K562 (cell line): ENCODE results near the gene NCOA6. TPM values are rescaled to one million over a fixed set of nuclear protein-coding genes. Genes with fewer than 3 reads are reported as not detected.

ENCODE experiments used
- ARID2 ChIP-seq: fragments of 450-650 bp; IDR thresholded peaks from 2 replicates; pipeline ENCODE4 v1.6.1; 2017; ENCODE audit warnings: antibody characterized with exemption, mild to moderate bottlenecking
- GATAD2B ChIP-seq: fragments of 450-650 bp; IDR thresholded peaks from 2 replicates; pipeline ENCODE4 v1.6.1; 2017; ENCODE audit warnings: mild to moderate bottlenecking, borderline replicate concordance
- KDM1A ChIP-seq, 2 experiments: fragments of 450-650 bp; IDR thresholded peaks; 2 replicates each; pipeline ENCODE4 v1.6.1; 2016; ENCODE audit warnings: mild to moderate bottlenecking in 2 of 2
- NCOA2 ChIP-seq, 2 experiments: fragments of 450-650 bp; IDR thresholded peaks; 2 replicates each; pipeline ENCODE4 v1.6.1; 2018; ENCODE audit warnings: mild to moderate bottlenecking in 2 of 2, moderate library complexity in 1 of 2; ENCODE audit not compliant: partially characterized antibody in 2 of 2
- RBM25 ChIP-seq: fragments of 200-400 bp; formaldehyde crosslinking; IDR thresholded peaks from 2 replicates; pipeline ENCODE4 v1.6.1; 2018; ENCODE audit warnings: low read length, low read depth, moderate library complexity; ENCODE audit not compliant: severe bottlenecking
- SRSF1 ChIP-seq: fragments of 200-400 bp; formaldehyde crosslinking; IDR thresholded peaks from 2 replicates; pipeline ENCODE4 v1.6.1; 2017; ENCODE audit warnings: mild to moderate bottlenecking, low read depth, low read length, moderate library complexity
- TAF9B ChIP-seq: fragments of 450-650 bp; IDR thresholded peaks from 2 replicates; pipeline ENCODE4 v1.6.1; 2018; ENCODE audit warnings: mild to moderate bottlenecking; ENCODE audit not compliant: partially characterized antibody
- ZBTB34 ChIP-seq: fragments of 250-450 bp; sonication (Bioruptor Pico); IDR thresholded peaks from 2 replicates; pipeline ENCODE4 v1.8.0; 2021; ENCODE audit warnings: mild to moderate bottlenecking, moderate library complexity
- ZNF232 ChIP-seq: sonication (generic); formaldehyde crosslinking; IDR thresholded peaks from 2 replicates; pipeline ENCODE4 v1.8.0; 2022; ENCODE audit warnings: mild to moderate bottlenecking, missing genetic modification reagents
- polyA plus RNA-seq, 8 experiments: library from polyadenylated mRNA; depleted of rRNA in 4 of 8; stranded (reverse) in 5 of 8; unstranded in 3 of 8; fragments of >200 nt; fragmentation: Nextera tagmentation in 2 of 8; fragmentation: Illumina TruSeq in 1 of 8; extraction: Ambion mirVana in 2 of 8; extraction: Trizol in 1 of 8; gene quantifications; 2 replicates each; pipeline versions ENCODE4 v1.2.1 to v1.2.3, GENCODE V29; 2011 to 2014; ENCODE audit warnings: inconsistent platforms in 1 of 8, missing spikeins in 1 of 8
- total RNA-seq, 7 experiments: library from RNA; depleted of rRNA in 6 of 7; stranded (reverse); fragments of >200 nt in 6 of 7; fragmentation: Illumina TruSeq in 2 of 7; extraction: Trizol in 2 of 7; gene quantifications; 2 replicates each; pipeline versions ENCODE4 v1.2.1 to v1.2.3, GENCODE V29; 2011 to 2021; ENCODE audit warnings: low replicate concordance in 1 of 7
- TF ChIP-seq, protein P1 (sequence below): fragments of 450-650 bp; IDR thresholded peaks from 2 replicates; pipeline ENCODE4 v1.6.1; 2016; ENCODE audit warnings: mild to moderate bottlenecking, moderate library complexity

Gene NCOA6
- total and polyA plus RNA-seq, 9 of the 15 experiments (the other 6 are each of a cell fraction or from before 2014, with no cell fraction given), result 6.1 to 25.0 (median 9.5) TPM

DNA sequence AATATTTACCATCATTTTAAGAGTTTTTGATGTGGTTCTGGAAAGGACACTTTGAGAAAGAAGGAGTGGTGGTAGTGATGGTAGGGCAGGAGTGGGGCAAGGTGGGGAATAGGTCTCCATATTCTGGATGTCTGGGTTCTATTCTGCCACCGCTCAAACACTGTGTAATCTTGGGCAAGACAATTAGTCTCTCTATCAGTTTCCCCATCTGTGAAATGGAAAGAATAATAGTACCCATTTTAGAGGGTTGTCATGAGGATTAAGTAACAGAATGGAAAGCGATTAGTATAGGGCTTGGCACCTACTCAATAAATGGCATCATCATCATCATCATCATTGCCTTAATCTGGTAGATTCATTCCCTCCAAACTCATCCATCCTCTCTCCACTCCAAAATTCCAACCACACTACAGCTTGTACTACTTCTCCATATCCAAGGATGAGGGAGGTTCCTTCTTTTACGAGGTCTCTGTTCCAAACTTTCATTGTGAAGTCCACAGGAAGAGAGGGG, 48.2 kb upstream of the NCOA6 start (continued):
- TF ChIP-seq, protein P1, sequence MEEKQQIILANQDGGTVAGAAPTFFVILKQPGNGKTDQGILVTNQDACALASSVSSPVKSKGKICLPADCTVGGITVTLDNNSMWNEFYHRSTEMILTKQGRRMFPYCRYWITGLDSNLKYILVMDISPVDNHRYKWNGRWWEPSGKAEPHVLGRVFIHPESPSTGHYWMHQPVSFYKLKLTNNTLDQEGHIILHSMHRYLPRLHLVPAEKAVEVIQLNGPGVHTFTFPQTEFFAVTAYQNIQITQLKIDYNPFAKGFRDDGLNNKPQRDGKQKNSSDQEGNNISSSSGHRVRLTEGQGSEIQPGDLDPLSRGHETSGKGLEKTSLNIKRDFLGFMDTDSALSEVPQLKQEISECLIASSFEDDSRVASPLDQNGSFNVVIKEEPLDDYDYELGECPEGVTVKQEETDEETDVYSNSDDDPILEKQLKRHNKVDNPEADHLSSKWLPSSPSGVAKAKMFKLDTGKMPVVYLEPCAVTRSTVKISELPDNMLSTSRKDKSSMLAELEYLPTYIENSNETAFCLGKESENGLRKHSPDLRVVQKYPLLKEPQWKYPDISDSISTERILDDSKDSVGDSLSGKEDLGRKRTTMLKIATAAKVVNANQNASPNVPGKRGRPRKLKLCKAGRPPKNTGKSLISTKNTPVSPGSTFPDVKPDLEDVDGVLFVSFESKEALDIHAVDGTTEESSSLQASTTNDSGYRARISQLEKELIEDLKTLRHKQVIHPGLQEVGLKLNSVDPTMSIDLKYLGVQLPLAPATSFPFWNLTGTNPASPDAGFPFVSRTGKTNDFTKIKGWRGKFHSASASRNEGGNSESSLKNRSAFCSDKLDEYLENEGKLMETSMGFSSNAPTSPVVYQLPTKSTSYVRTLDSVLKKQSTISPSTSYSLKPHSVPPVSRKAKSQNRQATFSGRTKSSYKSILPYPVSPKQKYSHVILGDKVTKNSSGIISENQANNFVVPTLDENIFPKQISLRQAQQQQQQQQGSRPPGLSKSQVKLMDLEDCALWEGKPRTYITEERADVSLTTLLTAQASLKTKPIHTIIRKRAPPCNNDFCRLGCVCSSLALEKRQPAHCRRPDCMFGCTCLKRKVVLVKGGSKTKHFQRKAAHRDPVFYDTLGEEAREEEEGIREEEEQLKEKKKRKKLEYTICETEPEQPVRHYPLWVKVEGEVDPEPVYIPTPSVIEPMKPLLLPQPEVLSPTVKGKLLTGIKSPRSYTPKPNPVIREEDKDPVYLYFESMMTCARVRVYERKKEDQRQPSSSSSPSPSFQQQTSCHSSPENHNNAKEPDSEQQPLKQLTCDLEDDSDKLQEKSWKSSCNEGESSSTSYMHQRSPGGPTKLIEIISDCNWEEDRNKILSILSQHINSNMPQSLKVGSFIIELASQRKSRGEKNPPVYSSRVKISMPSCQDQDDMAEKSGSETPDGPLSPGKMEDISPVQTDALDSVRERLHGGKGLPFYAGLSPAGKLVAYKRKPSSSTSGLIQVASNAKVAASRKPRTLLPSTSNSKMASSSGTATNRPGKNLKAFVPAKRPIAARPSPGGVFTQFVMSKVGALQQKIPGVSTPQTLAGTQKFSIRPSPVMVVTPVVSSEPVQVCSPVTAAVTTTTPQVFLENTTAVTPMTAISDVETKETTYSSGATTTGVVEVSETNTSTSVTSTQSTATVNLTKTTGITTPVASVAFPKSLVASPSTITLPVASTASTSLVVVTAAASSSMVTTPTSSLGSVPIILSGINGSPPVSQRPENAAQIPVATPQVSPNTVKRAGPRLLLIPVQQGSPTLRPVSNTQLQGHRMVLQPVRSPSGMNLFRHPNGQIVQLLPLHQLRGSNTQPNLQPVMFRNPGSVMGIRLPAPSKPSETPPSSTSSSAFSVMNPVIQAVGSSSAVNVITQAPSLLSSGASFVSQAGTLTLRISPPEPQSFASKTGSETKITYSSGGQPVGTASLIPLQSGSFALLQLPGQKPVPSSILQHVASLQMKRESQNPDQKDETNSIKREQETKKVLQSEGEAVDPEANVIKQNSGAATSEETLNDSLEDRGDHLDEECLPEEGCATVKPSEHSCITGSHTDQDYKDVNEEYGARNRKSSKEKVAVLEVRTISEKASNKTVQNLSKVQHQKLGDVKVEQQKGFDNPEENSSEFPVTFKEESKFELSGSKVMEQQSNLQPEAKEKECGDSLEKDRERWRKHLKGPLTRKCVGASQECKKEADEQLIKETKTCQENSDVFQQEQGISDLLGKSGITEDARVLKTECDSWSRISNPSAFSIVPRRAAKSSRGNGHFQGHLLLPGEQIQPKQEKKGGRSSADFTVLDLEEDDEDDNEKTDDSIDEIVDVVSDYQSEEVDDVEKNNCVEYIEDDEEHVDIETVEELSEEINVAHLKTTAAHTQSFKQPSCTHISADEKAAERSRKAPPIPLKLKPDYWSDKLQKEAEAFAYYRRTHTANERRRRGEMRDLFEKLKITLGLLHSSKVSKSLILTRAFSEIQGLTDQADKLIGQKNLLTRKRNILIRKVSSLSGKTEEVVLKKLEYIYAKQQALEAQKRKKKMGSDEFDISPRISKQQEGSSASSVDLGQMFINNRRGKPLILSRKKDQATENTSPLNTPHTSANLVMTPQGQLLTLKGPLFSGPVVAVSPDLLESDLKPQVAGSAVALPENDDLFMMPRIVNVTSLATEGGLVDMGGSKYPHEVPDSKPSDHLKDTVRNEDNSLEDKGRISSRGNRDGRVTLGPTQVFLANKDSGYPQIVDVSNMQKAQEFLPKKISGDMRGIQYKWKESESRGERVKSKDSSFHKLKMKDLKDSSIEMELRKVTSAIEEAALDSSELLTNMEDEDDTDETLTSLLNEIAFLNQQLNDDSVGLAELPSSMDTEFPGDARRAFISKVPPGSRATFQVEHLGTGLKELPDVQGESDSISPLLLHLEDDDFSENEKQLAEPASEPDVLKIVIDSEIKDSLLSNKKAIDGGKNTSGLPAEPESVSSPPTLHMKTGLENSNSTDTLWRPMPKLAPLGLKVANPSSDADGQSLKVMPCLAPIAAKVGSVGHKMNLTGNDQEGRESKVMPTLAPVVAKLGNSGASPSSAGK, result no peak
- TF ChIP-seq ZNF232 (CRISPR knock-in tag) (no peak), KDM1A (IDR thresholded peaks at IDR 0.05) (peak in 1 of 2 experiments; percentile 28; a peak in 1 of 4 replicates), NCOA2 (IDR thresholded peaks at IDR 0.05; ENCODE audit: partially characterized antibody in 2 of 2) (no peak), ZBTB34 (CRISPR knock-in tag) (no peak), ARID2 (no peak), TAF9B (no peak), SRSF1 (no peak), RBM25 (peak; percentile 84), GATAD2B (no peak)
